LNCAP (cell line): ENCODE measurements around the gene HAGH.

Experiments
- TF ChIP-seq, protein P1 (sequence below): fragments of 450-650 bp; IDR thresholded peaks from 2 replicates; pipeline ENCODE4 v1.5.1; 2017; ENCODE audit warnings: mild to moderate bottlenecking

HAGH gene

GRCh38 chr16:1862394-1862793, 35.8 kb upstream of the HAGH start:
- TF ChIP-seq, protein P1, sequence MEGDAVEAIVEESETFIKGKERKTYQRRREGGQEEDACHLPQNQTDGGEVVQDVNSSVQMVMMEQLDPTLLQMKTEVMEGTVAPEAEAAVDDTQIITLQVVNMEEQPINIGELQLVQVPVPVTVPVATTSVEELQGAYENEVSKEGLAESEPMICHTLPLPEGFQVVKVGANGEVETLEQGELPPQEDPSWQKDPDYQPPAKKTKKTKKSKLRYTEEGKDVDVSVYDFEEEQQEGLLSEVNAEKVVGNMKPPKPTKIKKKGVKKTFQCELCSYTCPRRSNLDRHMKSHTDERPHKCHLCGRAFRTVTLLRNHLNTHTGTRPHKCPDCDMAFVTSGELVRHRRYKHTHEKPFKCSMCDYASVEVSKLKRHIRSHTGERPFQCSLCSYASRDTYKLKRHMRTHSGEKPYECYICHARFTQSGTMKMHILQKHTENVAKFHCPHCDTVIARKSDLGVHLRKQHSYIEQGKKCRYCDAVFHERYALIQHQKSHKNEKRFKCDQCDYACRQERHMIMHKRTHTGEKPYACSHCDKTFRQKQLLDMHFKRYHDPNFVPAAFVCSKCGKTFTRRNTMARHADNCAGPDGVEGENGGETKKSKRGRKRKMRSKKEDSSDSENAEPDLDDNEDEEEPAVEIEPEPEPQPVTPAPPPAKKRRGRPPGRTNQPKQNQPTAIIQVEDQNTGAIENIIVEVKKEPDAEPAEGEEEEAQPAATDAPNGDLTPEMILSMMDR = no peak

DNA sequence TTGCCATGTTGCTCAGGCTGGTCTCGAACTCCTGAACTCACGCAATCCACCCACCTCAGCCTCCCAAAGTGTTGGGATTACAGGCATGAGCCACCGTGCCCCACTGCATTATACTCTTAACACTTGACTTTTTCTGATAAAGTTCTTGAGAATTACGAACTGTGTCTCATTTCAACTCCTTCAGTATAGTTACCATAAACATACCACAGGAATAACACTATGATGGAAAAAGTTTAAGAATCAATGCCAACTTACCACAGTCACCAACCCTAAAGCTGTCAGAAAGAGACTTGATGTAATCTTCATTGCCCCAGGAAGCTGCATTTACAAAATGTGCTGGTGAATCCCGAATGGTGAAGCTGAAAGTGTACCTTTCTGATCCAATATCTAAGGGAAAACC, 35.1 kb upstream of the HAGH start:
- TF ChIP-seq, protein P1 = no peak

GRCh38 chr16:1859650-1860049, 33.0 kb upstream of the HAGH start:
- TF ChIP-seq, protein P1 = no peak

- TF ChIP-seq, protein P1 = no peak
Measured at GRCh38 chr16:1858189-1858865, 31.7 kb upstream of the HAGH start.

- TF ChIP-seq, protein P1 = no peak
Measured at GRCh38 chr16:1857433-1858097, 30.9 kb upstream of the HAGH start.

GRCh38 chr16:1851793-1852192, 25.2 kb upstream of the HAGH start:
- TF ChIP-seq, protein P1 = no peak

DNA sequence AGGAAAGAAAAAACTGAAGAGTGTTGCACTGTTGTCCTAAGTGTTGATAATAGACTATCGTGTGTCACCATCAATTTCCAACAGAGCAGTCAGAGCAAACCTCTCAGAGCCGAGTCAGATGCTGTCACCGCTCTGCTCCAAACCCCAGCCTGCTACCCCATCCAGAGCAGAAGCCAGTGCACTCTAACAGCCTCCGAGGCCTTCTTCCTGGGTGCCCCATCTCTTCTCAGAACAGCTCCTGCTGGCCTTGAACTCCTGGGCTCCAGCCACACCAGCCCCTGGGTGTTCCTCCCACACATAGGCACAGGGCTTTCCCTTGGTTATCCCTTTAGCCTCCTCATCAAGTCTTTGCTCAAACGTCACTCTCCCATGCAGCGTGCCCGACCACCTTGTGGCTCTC, 24.4 kb upstream of the HAGH start:
- TF ChIP-seq, protein P1 = no peak
